C4-2B (cell line): ENCODE results near the gene CARMIL1.

Source experiments
- ZFX ChIP-seq: fragments of 450-650 bp; IDR thresholded peaks from 2 replicates; pipeline ENCODE4 v1.6.1; 2017
- TF ChIP-seq, protein P1 (sequence below): fragments of 450-650 bp; conservative IDR thresholded peaks from 2 replicates; pipeline ENCODE4 v1.5.1; 2017; ENCODE audit warnings: mild to moderate bottlenecking

- TF ChIP-seq, protein P1, sequence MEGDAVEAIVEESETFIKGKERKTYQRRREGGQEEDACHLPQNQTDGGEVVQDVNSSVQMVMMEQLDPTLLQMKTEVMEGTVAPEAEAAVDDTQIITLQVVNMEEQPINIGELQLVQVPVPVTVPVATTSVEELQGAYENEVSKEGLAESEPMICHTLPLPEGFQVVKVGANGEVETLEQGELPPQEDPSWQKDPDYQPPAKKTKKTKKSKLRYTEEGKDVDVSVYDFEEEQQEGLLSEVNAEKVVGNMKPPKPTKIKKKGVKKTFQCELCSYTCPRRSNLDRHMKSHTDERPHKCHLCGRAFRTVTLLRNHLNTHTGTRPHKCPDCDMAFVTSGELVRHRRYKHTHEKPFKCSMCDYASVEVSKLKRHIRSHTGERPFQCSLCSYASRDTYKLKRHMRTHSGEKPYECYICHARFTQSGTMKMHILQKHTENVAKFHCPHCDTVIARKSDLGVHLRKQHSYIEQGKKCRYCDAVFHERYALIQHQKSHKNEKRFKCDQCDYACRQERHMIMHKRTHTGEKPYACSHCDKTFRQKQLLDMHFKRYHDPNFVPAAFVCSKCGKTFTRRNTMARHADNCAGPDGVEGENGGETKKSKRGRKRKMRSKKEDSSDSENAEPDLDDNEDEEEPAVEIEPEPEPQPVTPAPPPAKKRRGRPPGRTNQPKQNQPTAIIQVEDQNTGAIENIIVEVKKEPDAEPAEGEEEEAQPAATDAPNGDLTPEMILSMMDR, result no peak
- TF ChIP-seq ZFX, result no peak
These were observed 255.9 kb downstream of the CARMIL1 start for GRCh38 chr6:25534942-25535631.
